Stimulated activated CD4-positive, alpha-beta T cell treated with anti-CD3 and anti-CD28 coated beads, Interleukin-2, amount 100 ng/mL, for 24 hours (primary cell): Measurements from ENCODE around the gene COL27A1.

ENCODE experiments used
- DNase-seq, 2 donors: peaks; one replicate each; pipeline ENCODE4 v3.0.0-alpha.2; 2020

Gene COL27A1

DNA sequence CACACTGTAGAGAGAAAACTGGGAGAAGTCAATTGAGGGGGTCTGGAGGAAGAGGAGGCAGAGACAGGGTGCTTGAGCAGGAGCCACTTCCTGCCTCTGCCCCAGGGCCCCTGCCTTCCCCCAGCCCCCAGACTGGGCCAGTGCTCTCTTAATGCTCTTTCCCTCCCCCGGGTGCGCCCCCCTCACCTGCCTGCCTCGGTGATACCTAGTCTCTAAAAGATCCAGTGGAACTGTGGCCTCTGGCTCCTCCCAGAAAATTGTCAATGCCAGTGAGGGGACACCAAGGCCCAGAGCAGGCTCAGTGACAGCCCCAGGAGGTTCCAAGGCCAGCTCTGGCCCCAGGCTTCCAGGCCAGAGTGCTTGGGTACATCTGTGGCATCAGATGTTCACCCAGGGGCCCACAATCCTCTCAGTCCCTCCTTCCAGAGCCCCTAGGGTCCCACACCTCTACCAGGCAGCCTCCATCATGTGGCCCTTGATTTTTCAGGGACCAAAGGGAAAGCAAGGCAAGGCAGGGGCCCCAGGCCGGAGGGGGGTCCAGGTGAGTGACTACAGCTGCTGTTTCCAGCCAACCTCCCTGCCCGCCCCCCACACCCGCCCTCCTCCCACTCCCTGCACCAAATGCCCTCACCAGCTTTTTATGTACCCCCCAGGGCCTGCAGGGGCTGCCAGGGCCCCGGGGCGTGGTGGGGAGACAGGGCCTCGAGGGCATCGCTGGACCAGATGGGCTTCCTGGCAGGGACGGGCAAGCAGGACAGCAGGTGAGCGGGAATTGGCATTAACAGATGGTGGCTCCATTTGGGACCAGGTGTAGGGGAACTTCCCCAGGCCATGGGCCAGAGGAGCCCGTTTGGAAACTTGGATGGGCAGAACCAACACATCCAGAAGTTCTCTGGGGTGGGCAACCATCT lies 134.5 kb downstream of the COL27A1 start:
- no peak for DNase-seq

DNA sequence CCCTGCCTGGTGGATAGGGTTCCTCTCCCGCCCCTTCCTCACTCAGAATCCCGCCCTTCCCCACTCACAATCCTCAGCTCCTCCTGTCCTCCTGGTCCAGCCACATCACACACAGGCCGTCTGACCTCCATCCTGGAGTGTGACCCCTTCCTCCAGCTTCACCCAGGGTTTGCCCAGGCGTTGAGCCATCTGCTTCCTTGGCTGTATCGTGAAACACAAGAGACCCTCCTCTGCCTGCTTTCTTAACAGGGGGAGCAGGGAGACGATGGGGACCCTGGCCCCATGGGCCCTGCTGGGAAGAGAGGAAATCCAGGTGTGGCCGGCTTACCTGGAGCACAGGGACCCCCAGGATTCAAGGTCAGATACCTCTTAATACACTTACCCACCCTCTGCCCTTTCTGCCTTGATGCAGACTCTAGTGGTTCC lies 135.2 kb downstream of the COL27A1 start:
- DNase-seq: no peak

DNA sequence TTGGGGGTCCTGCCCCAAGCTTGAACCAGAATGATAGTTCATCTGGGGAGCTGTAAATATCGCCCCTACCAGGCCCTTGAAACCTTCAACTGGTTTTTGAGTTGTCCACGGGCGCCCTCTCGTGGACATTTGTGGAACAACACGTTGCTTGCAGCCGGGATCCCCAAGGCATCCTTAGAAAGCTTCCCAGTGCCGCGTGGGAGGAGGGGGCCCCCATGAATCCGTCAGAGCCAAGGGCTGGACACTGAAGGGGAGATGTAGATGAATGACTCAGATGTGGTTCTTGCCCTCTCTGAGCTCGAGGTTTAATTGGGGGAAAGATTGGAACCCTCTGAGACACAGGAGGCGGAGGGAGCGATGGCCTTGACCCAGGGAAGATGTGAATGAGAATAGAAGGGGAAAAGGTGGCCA lies 135.7 kb downstream of the COL27A1 start:
- peak; percentile 80 to 81 for DNase-seq

DNA sequence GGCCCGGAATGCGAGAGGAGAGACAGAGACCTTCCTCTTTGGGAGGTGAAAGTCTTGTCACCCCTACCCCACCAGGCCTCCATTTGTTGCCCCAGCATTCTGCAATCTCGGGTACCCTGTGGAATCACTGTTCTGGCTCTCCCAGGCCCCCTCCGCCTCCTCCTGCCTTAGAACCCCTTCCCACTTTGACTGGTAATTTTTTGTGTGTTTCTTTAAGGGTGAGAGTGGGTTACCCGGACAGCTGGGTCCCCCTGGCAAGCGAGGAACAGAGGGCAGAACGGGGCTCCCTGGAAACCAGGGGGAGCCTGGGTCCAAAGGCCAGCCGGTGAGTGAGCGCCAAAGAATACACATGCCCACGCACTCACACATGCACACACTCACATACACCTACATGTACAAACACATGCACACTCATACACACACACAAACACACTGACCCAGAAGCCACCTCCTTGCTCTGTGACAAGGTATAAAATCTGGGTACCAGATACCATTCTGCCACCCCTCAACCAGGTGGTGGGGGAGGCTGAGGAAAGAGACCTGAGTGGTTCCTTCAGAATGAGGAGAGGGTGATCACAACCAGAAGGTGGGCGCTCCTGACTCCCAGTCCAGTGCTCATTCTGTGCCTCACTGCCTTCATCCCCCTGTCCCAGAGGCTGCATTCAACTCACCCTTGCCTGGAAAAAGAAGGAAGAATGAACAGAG lies 136.7 kb downstream of the COL27A1 start:
- no peak for DNase-seq

DNA sequence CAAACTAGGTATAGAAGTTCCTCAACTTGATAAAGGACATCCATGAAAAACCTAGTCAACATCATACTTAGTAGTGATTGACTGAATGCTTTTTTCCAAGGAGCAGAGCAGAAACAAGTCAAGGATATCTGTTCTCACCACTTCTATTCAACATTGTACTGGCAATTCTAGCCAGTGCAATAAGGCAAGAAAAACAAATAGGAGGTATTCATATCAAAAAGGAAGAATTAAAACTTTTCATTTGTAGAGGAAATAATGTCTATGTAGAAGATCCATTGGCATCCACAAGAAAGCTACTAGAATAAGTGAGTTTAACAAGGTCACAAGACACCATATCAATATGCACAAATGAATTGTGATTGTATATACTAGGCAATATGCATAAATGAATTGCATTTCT lies 139.3 kb downstream of the COL27A1 start:
- no peak for DNase-seq

DNA sequence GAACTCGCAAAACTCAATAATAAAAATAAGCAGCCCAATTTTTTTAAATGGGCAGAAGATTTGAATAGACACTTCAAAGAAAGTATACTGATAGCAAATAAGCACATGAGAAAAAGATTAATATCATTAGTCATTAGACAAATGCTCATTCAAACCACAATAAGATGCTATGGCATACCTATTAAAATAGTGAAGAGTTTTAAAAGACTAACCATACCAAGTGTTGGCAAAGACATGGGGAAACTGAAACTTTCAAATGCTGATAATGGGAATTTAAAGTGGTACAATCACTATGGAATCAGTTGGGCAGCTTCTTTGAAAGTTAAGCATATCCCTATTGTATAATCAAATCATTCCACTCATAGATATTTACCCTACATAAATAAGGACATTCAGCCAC lies 141.0 kb downstream of the COL27A1 start:
- DNase-seq: no peak

DNA sequence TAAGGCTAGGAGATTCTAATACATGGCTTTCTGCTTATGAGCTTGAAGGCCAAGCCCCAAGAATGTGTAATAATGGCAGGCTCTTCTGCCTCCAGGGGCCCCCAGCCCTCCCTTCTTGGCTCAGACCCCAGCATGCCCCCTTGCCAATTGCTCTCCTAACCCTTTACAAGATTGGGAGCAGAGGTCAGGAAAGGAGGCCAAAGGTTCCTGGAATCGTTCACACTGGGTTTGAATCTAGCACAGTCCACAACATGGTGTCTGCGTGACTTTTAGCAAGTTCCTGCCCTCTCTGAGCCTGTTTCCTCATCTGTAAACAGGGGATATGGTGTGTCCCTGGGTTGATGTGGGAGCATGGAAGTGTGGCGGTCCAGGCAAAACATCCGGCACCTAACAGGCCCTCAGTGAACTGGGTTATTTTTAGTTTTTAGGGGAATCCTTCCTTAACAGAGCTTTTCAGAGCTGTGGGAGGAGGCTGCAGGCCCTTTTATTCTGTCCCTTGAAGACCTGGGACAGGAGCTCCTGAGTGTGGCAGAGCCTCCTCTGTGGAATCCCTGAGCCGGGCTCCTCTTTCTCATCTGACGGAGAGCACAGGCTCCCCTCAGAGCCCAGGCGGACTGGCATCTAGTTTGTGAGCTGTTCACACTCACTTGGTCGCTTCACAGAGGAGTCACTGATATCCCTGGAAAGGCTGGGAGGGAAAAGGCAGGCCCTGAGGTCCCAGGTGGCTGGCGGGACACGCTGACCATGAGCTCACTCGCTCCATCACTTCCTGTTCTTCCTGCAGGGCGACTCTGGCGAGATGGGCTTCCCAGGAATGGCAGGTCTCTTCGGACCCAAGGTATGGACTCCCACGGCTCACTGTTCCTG lies 144.2 kb downstream of the COL27A1 start:
- DNase-seq: no peak

DNA sequence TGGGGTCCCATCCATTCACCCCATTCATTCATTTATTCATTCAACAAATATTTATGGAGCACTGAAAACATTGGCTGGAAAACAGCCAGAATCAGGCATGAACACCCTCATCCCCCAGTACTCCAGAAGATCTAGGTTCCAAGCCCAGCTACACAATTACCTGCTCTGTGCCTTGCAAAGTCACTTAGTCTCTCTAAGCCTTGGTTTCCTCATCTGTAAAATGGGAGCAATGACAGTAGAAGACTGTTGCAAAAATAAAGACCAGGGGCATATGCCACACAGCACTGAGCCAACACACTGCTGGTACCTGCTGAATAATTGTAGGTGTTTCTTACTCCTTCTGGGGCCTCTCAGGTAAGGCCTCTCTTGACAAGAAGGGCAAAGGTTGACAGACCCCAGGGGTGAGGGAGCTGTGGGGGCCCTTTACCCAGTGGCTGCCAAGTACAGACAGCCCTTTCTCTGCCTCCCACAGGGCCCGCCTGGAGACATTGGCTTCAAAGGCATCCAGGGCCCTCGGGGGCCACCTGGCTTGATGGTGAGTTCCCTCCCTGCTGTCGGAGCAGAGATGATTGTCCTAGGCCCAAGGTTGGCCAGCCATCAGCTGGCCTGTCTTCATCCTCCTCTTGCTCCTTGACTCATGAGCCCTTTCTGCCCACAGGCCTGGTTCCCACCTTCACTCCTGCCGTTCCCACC lies 145.0 kb downstream of the COL27A1 start:
- no peak for DNase-seq

DNA sequence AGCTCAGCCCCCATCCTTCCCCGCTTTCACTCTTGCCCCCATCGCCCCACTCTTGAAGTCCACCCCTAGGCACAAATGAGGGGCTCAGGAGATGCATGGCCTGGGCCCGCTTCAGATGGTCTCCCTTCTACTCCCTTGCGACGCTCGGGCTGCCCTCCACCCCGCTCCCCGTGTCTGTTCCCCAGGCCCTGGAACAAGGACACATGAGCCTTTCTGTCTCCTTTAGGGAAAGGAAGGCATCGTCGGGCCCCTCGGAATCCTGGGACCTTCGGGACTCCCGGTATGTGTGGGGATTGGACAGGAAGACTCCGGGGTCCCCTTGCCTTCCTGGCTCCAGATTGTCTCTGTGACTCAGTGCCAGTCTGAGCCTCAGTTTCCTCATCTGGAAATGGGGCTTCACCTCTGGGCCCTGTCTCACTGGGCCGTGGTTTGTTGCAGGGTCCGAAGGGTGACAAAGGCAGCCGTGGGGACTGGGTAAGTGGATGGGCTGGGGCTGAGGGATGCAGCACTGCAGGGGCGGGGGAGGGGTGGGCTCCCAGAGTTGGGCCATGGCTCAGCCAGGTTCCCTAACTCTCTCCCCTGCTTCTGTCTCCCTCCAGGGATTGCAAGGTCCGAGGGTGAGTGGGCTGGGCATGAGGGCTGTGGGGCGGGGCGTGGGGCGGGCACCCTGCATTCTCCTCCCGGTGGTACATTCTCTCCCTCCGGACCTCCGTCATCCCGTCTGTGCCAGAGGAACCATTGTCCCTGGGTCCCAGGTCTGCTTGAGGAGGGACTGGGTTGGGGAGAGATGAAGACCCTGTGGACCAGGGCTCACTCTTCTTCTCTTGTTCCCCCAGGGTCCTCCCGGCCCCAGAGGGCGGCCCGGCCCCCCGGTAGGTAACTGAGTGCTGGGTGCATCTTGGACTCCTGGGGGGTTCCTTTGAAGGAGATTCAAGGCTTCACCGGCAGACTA lies 145.8 kb downstream of the COL27A1 start:
- DNase-seq: no peak

DNA sequence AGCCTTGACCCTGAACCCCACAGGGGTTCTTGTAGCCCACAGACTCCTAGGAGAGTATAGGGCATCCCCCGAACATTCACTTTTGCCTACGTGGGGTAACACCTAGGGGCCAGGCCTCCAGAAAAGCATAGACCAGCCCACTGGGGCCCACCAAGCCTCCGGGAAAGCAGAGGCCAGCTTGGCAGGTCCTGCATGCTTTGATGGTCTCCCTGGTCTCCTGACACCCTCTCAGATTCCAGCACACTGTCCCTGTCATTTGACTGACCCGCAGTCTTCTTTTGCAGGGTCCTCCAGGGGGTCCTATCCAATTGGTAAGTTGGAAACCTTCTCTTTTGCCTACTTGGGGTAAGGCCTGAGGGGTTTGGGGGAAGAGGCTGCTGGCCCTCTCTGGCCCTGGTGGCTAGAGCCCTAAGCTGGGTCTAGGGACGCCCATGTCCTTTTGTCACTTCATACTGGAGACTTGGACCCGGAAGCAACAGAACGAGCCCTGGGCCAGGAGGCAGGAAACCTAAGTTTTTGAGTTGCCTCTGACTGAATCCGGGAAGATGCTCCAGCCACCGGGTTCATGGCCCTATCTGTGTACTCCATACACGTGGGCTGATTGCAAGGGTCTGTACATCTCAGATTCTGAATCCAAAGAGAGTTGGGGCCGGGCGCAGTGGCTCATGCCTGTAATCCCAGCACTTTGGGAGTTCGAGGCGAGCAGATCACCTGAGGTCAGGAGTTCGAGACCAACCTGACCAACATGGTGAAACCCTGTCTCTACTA lies 146.6 kb downstream of the COL27A1 start:
- DNase-seq: no peak

DNA sequence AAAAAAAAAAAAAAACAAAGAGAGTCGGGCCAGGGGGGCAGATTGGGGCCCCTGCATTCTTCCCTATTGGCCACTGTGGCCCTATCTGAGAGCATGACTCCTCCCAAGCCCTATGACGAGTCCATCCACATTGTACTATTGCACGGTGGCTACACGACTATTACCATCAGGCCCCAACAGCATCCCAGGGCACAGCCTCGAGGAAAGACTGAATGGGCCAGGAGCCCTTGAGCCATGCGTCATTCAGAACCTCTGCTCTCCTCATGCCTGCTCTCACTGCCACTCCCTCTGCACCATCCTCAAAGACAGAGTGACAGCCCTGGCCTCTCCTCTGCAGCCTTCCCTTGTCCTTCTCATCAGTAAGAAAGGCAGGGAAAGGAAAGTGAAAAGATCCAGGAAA lies 147.4 kb downstream of the COL27A1 start:
- no peak for DNase-seq

DNA sequence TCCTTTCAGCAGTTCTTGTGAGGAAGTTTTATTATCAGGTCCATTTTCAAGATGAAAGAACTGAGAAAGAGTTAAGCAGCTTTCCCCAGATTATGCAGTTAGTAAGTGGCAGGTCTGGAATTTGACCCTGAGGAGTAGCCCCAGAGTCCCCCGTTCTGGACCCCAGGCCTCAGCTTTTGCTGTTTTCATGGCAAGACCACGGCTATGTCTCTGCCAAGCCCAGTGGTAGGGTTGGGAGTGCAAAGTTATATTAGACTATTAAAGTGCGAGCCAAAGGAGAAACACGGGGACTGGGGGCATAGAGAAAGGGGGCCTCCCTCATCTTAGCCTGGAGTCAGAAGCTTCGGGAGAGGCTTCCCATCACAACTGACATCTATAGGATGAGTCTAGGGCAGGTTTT lies 148.2 kb downstream of the COL27A1 start:
- no peak for DNase-seq

DNA sequence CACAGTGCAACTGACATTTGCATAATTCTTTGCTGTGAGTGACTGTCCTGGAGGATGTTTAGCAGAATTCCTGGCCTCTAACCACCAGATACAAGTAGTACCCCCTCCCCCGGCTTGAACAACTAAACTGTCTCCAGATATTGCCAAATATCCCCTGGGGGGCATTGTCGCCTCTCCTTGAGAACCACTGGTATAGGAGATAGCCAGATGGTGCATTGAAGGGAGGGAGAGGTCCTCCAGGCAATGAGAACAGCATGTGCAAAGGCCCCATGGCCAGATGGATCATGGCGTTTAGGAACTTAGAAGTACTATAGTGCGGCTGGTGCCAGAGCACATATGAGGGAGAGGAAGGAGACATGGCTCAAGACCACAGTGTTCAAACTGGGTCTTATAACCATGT lies 148.6 kb downstream of the COL27A1 start:
- DNase-seq: peak in 1 of 2 donors; percentile 9

DNA sequence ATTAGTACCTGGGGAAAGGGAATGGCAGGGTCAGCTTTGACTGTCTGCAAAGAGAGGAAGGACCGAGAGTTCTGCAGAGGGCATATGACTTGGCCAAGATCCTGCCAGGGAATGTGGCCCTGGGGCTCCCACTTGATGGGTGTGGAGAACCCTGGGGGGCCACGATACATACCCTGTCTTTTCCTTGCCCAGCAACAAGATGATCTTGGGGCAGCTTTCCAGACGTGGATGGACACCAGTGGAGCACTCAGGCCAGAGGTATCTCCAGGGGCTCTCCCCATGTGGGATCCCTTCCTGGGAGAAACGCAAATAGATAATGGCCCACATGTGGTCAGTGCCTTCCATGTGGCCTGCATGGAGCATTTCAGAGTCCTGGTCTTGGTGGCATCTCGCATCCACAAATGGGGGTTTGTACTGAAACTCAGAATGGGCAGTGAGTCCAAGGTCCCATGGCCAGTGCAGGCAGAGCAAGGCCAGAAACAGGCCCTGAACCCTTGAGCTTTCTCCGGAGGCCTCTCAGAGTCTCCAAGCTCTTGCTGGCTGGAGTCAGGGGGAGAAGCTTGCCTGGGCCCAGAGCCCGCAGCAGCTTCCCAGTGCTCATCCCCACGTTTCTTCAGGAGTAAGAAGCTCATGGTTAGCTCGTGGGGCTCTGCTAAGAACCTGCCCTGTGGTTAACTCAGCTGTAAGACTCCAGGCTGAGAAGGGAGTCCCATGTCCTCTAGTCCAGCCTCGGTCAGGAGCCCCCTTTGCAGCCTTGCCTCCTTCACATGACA lies 149.3 kb downstream of the COL27A1 start:
- peak in 1 of 2 donors; percentile 13 for DNase-seq

DNA sequence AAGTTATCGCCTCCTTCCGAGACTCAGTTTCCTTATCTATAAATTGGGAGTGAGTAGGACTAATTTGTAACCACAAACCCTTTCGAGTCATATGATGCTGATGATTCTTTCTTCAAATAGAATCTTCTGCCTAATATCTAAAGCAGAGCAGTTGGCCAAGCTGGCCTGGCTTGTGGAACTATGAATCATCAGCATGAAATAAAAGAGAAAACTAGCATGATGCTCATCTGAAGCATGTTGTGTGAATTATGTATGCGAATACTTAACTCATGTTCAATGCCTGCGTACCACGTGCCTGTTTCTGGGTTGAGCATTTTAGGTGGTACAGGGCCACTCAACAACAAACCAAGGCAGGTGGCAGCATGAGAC lies 152.5 kb downstream of the COL27A1 start:
- DNase-seq: no peak

DNA sequence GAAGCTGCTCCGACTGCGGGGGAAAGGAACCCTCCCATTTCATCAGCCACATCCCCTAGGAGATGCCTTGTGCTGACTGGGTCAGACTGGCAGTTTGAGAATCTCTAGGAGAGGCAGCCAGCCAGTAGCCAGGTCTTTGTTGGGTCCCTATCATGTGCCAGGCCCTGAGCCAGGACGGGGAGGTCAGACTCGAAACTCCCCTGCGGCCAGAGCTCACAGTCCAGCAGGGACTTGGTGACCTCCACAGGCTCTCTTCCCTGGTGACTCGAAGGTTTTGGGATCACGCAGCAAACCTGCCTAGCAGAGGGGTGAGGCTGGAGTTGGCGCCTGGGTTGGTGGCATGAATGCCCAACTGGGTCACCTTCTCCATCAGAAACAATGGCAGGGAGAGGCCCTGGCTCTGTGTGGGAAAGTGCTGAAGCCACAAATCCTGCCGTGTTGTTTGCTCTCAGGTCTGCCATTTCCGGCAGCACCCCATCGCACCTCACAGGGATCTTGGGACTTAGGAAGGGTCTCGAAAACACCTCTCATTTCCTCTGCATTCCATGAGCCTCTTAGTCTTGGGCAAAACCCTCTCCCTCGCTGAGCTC lies 153.1 kb downstream of the COL27A1 start:
- peak in 1 of 2 donors; percentile 12 for DNase-seq

DNA sequence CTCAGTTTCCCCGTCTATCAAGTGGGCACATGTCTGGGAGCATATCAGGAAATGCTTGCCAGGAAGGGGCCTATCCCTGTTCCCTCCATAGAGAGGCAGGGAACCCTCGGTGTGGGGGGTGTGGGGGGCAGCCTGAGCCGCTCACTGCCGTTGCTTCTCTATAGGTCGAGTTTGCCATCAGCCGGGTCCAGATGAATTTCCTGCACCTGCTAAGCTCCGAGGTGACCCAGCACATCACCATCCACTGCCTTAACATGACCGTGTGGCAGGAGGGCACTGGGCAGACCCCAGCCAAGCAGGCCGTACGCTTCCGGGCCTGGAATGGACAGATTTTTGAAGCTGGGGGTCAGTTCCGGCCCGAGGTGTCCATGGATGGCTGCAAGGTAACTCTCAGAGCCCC lies 153.8 kb downstream of the COL27A1 start:
- DNase-seq: peak in 1 of 2 donors; percentile 13

DNA sequence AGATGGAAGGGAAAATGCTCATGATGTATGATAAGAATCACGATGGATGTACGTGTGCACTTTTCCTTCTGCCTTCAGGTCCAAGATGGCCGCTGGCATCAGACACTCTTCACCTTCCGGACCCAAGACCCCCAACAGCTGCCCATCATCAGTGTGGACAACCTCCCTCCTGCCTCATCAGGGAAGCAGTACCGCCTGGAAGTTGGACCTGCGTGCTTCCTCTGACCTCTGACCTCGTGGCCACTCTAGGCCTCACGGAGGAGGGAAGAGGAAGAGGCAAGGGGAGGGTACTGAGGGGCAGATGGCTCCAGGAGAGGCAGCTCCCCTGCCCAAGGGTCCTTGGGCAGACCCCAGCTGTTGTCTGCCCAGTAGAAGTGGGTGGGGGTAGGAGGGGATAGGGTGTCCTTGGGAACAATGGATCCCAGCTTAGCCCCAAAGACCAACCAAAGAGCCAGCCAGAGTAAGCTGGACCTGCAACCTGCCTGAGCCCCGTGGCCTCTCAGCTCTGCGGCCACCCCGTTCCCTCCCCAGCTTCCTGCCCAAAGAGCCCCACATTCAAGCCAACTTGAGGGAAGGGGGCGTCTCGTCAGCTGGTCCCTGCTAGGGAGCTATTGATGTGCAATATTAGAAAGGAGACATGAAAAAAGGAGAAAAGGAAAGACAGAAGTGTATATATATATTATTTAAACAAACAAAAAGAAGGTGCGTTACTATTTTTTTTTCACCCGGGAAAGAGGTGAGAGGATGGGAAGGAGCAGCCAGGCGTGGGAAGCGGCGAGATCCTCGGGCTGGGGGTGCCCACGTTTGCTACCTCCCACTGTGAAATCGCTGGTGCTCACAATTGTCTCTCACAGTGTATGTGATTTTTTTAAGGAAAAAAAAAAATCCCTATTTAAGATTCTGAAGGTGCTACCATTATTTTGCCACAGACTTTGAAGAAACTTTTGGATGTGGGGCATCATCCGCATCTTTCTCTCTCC lies 155.4 kb downstream of the COL27A1 start:
- no peak for DNase-seq
